ENCODE data around the gene ERC1.

ERC1 gene

GRCh38 chr12:1469070-1469469 lies 478.0 kb downstream of the ERC1 start:
- no peak overlapping the region for H3K4me3 ChIP-seq (ENCODE audit: low read length)
- DNase-seq (ENCODE audit: low read depth, low spot score): no peak

- DNase-seq (ENCODE audit: low read depth, low spot score): no peak
- no peak overlapping the region for H3K4me3 ChIP-seq (ENCODE audit: low read length)
Observed at GRCh38 chr12:1470051-1470450, 479.0 kb downstream of the ERC1 start.

DNA sequence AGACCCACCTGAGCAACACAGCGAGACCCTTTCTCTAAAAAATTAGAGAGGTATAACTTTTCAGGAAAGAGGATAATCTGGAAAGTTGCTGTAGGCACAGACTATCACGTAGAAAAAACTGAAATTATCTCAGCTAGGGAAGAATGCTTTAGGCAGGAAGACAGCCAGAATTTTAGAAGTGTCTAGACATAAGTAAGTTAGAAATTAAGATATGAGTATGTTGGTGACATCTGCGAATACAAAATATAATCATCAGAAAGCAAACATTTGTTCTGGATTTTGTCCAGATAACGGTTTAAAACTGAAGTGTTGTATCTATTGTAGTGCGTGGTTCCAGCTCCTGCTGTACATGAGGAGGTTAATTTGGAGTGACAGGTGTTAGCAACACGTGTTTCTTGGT lies 480.2 kb downstream of the ERC1 start:
- no peak overlapping the region for H3K4me3 ChIP-seq (ENCODE audit: low read length)
- no peak for DNase-seq (ENCODE audit: low read depth, low spot score)

- DNase-seq (ENCODE audit: low read depth, low spot score): peak; percentile 66
- H3K4me3 ChIP-seq (ENCODE audit: low read length): no peak overlapping the region
Observed at GRCh38 chr12:1473418-1473817, 482.4 kb downstream of the ERC1 start.

DNA sequence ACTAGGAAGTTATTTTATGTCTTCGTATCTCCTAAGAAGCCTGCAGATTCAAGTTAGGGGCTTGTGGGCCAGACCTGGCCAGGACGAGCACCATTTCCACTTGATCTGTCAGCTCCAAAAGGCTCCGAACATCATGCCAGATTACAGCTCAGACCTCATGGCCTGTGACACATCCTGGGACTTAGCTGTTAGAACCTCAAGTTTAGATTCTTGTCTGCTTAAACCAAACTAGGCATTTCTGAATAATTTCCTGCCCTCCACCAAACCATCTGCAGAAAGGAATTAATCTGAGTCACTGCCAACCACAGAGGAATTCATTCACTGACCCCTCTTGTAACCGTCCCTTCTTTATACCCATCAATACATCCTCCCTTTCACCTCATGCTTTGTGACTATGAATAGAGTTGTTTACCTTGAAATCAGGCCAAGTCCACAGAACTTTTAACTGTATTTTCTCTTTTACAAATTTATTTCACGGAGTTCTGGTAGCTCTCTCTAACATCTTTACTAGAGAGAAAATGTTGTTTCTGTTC lies 483.1 kb downstream of the ERC1 start:
- no peak overlapping the region for H3K4me3 ChIP-seq (ENCODE audit: low read length)

GRCh38 chr12:1474574-1475153 lies 483.6 kb downstream of the ERC1 start:
- no peak overlapping the region for H3K4me3 ChIP-seq (ENCODE audit: low read length)
- DNase-seq (ENCODE audit: low read depth, low spot score): no peak

More for the DNA sequence above, 483.1 kb downstream of the ERC1 start:
- DNase-seq (ENCODE audit: low read depth, low spot score): no peak

DNA sequence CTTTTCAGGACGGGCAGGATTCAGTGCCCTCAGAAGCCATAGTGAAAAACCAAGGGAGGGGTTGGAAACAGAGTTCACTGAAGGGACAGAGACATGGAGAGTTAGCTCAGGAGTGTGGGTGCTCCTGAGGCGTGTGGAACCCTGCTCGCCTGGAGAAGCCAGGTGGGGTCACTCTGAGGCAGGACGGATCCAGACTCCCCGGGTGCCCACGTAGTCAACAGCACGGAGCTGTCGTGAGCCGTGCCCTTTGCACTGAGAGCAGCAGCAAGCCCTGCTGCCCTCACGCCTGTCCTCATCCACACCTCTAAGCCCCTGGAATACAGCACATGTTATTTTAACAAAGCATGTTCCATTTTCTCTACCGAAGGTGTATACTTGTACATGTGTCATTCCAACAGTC lies 488.6 kb downstream of the ERC1 start:
- no peak for DNase-seq (ENCODE audit: low read depth, low spot score)
- no peak overlapping the region for H3K4me3 ChIP-seq (ENCODE audit: low read length)

DNA sequence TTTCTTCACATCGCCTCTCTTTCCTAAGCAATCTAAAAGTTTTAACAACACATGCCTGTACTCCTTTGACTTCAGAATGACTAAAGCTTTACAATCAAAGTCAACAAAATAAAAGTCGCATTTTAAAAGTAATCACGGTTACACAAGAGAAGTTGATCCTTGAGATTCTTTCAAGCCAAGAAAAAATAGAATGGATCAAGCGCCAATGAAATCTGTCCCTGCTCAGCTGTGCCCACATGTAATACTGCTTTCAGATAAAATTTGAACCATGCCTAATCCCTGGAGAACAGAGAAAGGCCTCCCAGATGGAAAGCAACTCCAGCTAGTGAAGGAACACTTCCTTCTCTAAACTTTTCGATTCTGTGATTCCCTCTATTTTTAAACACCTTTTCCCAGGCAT lies 490.3 kb downstream of the ERC1 start:
- DNase-seq (ENCODE audit: low read depth, low spot score): no peak
- no peak overlapping the region for H3K4me3 ChIP-seq (ENCODE audit: low read length)

GRCh38 chr12:1481906-1482305 lies 490.9 kb downstream of the ERC1 start:
- no peak overlapping the region for H3K4me3 ChIP-seq (ENCODE audit: low read length)
- DNase-seq (ENCODE audit: low read depth, low spot score): no peak

DNA sequence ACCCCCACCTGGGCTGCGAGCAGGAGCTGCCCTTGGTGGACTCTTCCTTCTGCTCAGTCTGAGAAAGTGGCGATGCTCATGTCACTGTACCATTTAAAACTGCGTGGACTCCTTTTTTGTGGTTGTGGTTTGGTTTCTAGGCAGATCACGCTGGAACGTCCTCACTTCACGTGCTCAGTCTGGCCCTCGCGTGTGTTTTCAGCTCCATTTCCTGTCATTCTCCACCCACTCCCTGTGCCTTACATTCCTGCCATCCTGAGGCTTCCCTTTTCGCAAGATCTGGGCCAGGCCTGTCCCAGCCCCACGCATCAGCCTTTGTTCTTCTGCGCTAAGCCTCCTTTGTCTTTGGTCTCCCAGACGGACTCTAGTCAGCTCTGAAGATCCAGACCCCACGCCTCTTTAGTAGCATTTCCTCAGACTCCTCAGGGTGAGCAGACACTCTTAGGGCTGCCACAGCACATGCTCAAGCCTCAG lies 497.9 kb downstream of the ERC1 start:
- peak; percentile 56 for DNase-seq (ENCODE audit: low read depth, low spot score)

DNA sequence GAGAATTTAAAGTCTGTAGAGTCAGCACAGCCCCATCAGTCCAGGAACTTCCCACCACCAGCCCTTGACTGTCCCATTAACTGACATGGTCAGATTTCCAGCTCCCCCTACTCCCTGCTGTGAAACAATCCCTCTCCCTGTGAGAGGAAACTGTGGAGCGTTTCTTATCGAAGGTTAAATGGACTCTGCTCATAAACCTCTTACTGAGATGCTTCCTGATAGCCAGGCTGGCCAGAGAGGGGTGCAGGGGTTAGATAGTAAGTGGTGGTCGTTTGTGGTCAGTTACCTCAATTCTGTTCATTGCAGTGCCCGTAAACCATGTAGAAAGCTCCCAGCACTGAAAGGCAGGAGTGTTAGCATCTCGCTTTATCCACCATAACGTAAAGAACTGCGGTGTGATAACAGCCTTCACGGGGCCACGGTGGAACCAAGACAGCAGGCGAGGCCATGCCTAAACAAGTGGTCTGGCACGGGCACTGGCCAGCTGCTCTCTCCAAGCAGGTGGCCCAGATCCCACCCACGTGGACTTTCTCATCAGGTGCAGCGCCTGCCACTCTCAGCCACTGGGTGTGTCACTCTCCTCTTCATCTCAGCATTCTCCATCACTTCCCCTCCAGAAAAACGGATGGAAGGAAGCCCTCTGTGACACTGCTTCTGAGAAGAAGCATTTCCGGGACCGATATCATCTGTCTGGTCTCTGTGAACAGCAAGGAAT lies 501.1 kb downstream of the ERC1 start:
- no peak overlapping the region for H3K4me3 ChIP-seq (ENCODE audit: low read length)
- no peak for DNase-seq (ENCODE audit: low read depth, low spot score)

More for the DNA sequence above, 497.9 kb downstream of the ERC1 start:
- no peak overlapping the region for H3K4me3 ChIP-seq (ENCODE audit: low read length)

- no peak for DNase-seq (ENCODE audit: low read depth, low spot score)
- H3K4me3 ChIP-seq (ENCODE audit: low read length): no peak overlapping the region
Observed at GRCh38 chr12:1493781-1494565, 502.9 kb downstream of the ERC1 start.

GRCh38 chr12:1494856-1495255 lies 503.8 kb downstream of the ERC1 start:
- no peak overlapping the region for H3K4me3 ChIP-seq (ENCODE audit: low read length)
- DNase-seq (ENCODE audit: low read depth, low spot score): no peak

DNA sequence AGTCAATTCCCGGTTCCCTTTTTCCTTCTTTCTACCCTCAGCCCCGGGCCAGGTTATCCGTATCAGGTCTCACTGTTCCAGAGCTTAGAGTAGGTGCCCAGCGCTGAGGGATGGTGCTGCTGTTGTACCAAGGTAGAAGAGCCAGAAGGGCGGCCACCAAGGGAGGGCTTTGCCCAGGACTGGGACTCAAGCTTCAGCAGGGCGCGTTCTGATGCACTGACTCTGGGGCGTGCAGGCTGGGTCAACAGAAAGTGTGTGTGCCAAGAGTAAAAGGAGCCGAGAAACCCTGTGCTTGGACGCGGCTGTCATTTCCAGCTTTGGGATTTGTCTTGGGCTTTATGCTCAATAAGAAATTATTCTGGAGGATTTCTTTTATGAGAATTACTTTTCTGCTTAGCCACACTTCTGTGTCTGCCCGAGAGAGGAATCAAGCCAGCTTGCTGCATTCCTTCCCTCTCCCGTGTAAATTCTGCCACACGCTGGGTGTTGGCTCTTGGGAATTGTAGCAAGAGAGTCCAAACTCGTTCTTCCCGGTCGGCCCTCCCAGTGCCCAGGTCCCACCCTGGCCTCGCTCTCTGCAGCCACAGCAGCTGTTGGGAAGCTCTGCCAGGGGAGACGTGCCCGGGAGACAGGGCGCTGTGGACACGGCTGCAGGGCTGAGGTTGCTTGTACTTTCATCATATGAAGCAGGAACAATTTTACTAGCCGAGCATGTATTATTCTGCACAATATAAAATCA lies 505.3 kb downstream of the ERC1 start:
- DNase-seq (ENCODE audit: low read depth, low spot score): no peak
- H3K4me3 ChIP-seq (ENCODE audit: low read length): no peak overlapping the region

- no peak for DNase-seq (ENCODE audit: low read depth, low spot score)
- H3K4me3 ChIP-seq (ENCODE audit: low read length): no peak overlapping the region
Observed at GRCh38 chr12:1497161-1497560, 506.1 kb downstream of the ERC1 start.

- no peak for DNase-seq (ENCODE audit: low read depth, low spot score)
- no peak overlapping the region for H3K4me3 ChIP-seq (ENCODE audit: low read length)
Observed at GRCh38 chr12:1498199-1498740, 507.2 kb downstream of the ERC1 start.

DNA sequence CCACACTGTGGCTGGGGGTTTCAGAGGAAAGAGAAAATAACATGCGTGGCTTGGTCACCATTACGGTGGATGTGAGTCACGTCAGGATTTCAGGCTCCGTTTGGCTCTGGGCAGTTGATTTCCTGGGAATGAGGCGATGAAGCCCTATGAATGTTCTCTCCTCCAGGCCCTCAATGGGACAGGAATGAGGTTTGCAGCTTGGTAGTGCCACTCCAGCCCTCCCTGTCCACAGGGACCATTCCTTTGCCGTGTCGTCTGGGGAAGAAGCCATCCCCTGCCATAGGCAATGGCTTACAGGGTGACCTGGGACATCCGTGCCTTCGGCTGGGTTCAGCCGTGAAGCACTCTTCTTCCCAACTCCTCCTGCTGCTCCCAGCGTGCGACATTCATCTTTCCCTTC lies 508.3 kb downstream of the ERC1 start:
- no peak for DNase-seq (ENCODE audit: low read depth, low spot score)
- H3K4me3 ChIP-seq (ENCODE audit: low read length): no peak overlapping the region

DNA sequence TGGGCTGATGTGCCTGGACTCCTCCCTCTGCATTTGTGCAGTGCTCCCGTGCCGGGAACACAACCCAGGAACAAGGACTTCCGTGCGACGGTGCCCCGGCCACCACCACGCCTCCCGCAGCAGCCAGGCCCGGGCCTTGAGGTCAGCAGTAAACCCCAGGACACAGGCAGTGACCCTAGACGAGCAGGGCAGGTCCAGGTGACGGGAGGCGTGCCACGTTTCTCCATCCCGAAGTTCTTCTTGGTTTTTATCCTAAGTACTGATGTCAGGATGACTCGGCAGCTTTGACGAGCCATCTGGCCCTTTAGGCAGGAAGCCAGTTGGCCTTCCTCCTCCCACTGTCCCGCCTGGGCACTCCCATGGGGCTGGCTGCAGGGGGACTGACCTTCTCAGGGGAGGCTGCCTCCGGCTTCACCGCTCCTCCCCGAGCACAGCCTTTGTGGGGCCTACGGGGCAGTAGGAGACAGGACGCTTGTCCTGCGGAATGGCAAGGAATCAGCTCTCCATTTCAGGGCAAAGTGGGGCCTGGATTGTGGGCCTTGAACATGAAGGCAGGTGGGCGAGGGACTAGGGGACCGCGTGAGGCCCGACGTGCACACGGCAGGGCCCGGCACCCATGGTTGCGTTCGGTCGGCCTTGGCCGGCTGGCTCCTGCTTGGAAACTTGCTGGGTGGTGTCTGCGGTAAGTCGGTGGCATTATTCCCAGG lies 509.2 kb downstream of the ERC1 start:
- no peak for DNase-seq (ENCODE audit: low read depth, low spot score)
- no peak overlapping the region for H3K4me3 ChIP-seq (ENCODE audit: low read length)

Measured in Jurkat, Clone E6-1 (cell line).